ENCODE results near the gene BMP10.
A peak's percentile ranks its signal among the peaks of the same experiment; 100 is the strongest.

The BMP10 gene

DNA sequence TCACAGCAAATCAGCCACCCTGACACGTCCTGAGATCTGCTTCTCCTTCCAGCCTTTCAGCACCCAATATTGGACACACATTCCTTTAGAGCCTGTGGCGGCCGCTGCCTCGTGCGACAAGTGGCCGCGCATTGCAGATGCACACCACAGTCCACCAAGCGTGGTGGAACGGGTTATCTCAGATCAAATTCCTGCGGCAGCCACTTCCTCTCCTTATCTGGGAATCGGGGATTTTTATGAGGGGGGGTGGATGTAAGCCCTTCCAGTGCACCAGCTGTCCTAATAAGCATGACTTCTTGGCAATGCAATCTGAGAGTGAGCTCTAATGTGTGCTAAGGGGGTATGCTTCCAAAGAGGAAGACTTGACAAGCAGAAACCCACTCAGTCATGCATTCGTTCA, 18.3 kb upstream of the BMP10 start:
- DNase-seq = no peak

- DNase-seq = no peak
Measured at GRCh38 chr2:68889021-68889420, 17.8 kb upstream of the BMP10 start.

GRCh38 chr2:68888038-68888704, 17.0 kb upstream of the BMP10 start:
- DNase-seq = no peak

GRCh38 chr2:68885811-68886075, 14.5 kb upstream of the BMP10 start:
- DNase-seq = no peak

DNA sequence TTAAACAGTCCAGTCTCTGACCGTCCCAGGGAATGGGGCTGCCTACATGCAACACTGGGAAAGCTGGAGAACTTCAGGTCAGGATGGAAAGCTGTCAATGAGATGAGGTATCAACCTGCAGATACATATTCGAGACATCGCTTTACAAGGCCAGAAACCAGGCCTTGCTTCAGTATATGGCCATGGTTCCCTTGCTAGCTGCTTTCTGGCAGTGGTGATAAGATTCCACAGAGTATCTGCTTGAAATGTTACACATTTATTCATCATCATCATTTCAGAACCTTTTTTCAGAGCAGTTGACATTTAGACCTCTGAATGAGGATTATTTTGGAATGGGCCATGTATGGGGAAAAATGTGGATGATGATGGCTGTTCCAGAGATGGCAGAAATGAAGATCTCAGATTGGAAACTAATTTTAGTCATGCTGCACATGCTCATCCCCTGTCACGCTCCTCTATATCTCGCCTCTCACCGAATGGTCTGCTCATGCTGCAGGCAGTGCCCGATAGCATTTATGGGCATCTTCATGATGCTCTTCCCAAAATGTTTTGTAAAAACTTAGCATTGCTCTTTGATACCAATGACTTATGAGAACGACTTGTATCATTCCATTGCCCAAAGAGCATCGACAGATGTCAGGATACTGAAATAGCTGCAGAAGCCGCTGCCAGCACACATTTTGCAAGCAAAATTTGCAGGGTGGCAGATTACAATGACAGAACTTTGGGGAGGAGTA, 14.0 kb upstream of the BMP10 start:
- DNase-seq = no peak

- DNase-seq = no peak
Measured at GRCh38 chr2:68880213-68880612, 9.0 kb upstream of the BMP10 start.

DNA sequence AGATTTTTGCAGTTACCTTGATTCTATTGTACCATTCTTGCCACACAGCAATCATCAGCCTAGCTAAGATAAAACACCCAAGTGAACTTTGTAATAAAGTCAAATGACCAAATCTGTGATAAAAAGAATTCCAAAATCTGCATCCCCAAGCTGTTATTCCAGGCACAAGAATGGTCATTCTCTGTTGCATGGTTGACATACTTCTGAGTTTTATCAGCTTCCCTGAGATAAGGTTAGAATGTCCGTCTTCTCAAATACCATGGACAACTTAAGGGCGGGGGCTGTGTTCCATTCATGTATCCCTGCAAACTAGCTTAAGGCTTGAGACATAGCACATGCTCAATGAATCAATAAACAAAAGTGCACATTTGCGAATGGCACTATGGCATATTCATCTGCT, 8.1 kb upstream of the BMP10 start:
- no peak for DNase-seq

- no peak for DNase-seq
Measured at GRCh38 chr2:68878753-68879152, 7.6 kb upstream of the BMP10 start.

DNA sequence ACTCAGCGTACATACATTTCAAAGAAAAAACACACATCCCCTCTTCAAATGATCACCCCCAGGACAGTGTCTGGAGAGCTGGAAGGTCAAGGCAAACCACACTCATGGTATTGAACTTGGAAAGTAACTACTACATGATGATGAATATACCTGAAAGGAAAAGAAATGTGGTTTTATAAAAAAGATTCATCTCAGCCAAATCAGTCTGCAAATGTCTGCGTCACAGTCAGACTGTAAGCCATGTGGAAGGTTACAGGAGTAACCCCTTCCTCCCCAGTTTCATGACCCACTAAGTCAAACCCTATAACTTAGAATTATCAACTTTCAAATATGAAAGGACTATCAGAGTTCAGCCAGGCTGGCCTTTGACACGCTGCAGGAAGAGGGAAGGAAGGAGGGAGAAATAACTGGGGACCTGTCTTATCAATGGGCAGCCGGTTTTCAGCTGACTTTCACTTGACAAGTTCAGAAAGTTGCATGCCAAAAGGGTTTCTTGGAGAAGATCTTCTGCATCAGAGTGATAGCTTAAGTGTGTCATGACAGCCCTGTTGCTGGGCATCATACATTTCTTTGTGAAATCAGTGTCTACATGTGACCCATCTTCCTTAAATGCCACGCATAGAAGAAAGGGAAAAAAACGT, 7.0 kb upstream of the BMP10 start:
- DNase-seq = no peak

- DNase-seq = no peak
Measured at GRCh38 chr2:68877079-68877772, 6.0 kb upstream of the BMP10 start.

DNA sequence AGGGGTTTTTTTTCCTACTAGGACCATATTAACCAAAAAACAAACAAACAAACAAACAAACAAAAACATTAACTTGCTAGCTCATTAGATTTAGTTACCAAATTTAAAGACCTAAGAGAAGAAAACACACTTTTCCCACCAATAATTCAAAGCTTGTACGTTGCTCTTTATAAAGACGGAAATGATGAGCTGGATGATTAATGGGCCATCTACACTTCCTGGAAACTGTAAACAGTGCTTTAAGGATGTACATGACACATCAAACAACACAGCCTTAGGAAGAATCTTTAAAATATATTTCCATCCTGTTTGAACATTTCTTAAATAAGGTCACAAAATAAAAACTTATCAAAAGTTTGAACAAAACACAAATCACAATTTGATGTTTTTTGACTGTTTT, 982 bp downstream of the BMP10 start:
- no peak for DNase-seq

GRCh38 chr2:68865108-68865507, 6.1 kb downstream of the BMP10 start:
- no peak for DNase-seq

DNA sequence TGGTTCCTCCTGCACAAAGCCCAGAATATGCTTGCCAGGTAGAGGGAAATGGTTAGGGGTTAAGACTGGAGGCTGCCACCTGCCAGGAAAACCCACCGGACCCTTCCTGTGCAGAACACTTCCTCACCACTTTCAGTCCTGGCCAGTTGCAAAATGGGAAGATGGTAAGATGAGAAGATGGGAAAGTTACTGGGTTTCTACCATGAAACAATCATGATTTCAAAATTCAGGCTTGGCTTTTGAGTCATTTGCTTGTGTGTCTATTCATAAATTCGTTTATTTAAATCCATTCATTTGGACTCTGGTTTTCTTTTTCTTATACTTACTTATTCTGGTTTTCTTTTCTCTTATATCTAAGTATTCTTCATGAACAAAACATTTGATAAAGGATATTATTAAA, 7.2 kb downstream of the BMP10 start:
- no peak for DNase-seq

- no peak for DNase-seq
Measured at GRCh38 chr2:68862889-68863288, 8.3 kb downstream of the BMP10 start.

DNA sequence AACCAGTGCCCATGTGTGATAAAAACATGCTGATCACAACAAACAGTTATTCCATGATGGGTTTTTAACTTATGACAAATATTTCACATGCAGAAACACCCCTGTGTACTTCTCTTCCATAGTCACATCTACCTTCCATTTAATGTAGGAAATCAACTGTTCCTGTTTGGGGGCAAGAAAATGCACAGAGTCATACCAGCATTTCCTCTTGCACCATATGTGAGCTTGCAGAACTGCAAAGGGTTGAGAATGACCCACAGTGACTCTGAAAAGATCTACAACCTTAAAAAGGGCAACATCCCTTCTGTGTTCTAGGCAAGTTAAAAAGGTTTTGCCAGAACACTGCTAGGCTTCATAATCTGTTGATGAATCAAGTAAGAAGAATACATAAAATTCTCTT, 9.9 kb downstream of the BMP10 start:
- peak; percentile 20 for DNase-seq

DNA sequence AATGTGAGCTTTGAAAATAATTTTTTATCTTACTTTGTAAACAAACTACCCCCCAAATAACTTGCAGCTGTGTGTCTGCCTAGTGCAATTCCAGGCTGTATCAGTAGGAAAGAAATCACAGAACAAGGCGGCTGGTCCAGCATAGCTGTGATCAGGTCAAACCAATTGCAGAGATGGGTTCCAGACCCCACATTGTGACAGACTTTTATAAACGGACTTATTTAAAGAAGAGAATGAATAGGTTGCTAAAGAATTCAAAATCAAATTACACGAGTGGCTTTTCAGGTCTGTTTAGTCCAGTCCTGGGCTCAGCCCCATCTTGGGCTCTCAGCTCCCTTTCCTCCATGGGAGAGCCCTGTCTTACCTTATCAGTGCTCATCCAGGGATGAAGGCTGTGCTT, 11.1 kb downstream of the BMP10 start:
- DNase-seq = no peak

DNA sequence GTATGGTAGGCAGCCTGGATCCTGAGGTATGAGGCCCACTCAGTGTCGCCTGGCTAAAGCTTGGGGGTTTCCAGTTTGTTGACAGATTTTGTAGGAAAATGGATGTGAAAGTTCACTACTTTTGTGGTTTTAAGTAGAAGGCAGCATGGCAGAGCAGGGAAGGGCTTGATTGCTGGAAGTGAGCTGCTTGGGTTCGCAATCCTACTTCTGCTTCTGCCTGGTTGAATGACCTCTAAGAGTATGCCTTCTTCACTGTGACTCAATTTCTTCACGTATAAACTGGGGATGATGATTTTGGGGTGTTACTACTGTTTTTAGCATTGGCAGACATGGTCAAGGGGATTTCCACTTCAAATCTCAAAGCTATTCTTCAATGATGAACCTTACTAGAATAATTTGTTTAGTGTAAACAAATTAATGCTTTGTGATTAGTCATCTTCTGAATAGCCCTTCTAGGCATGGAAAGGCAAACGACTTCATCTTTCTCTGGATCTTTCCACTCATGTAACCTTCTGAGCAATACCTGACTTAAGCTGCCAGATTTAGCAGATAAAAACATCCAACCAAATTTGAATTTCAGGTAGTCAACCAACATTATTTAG, 13.2 kb downstream of the BMP10 start:
- DNase-seq = peak; percentile 63

GRCh38 chr2:68857202-68857845, 13.9 kb downstream of the BMP10 start:
- no peak for DNase-seq

DNA sequence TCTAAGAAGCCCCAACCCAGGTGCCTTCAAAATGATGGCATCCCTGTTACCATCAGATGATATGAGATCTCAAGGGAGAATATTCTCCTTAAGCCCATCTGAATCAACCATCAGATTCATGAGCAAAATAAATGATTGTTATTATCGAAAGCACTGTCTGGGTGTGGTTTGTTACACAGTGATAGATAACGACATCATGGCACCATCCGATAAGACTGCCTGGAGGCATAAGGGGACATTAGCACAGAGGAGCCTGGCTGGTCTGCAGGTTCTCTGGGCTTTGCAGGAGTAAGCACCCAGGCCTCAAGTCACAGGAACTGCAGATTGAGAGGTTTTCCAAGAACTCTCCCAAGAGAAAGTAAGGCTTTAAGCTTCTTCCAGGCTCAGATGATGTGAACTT, 15.6 kb downstream of the BMP10 start:
- no peak for DNase-seq

DNA sequence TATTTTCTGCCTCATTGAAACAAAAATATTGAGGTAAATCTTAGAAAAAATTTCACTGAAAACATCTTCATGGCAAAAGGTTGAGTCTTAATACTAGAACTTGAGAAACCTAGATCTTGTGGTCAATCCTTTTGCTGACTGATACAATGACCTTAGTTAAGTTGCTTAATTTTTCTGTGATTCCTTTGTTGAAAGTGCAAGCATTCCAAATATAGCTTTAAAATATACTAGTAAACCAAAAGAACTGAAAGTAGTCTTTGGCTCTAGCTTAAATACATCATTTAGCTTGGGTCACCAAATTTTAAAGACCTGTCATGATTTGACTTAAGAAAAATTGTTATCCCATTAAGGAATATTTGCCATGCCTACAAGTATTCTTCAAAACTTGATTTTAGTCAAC, 16.7 kb downstream of the BMP10 start:
- DNase-seq = no peak

DNA sequence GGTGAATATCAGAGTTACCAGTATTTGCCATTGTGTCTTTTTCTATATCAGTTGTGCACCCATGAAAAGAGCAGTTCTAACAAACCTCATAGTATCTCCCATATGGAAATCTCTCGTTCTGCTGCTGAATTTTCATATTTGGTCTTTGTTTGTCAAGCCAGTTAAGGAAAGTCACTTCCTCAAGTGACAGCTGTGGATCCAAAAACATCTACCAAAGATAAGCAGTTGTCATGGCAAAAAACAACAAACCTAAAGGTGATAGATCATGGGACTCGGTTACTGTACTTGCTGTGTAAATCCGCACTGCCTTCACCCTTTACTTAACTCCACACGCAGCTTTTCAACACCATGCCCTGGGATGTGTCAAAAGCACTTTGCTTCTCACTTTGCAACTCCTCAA, 17.3 kb downstream of the BMP10 start:
- no peak for DNase-seq

DNA sequence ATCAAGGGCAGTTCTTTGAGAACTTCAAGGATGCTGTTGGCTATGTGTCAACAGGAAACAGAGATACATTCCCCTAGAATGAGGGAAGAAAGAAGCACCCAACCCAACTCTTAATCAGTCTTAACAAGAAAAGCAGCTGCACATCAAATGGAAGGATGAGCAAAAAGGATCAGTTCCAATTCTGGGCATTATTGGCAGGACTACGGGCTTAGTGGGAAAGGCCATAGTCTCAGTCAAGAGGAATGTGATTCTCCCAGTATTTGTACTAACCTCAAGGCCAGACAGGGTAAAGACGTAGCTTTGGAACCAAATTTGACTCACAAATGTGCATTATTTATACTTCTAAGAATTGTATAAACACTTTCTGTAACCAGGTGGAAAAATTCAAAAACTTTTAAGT, 18.2 kb downstream of the BMP10 start:
- DNase-seq = no peak

- DNase-seq = no peak
Measured at GRCh38 chr2:68850524-68850923, 20.7 kb downstream of the BMP10 start.

All from CD4-positive, alpha-beta T cell treated with Interleukin-15 for 1 hour (primary cell).